HCT116 (cell line): ENCODE data around the gene WWOX. TPM values are rescaled to one million over a fixed set of nuclear protein-coding genes. Genes with fewer than 3 reads are reported as not detected.

Experiments used
- ATAC-seq: fragments of 200-7000 bp; cut with Tn5 transposase; 2 replicates; pipeline ENCODE4 v1.9.1; 2020; ENCODE audit warnings: mild to moderate bottlenecking, moderate library complexity
- BruUV-seq: library from RNA; stranded (reverse); fragments of 400-500 nt; replicated peaks from 2 replicates; lab custom pipeline; 2021; lab: Mats Ljungman, UMichigan
- CTCF ChIA-PET: fragments of 300-600 bp; sonication (Branson Sonifier 250); formaldehyde crosslinking; loops from one replicate; lab custom pipeline; 2021; ENCODE audit warnings: antibody characterized with exemption; lab: Charles Lee
- POLR2A ChIA-PET: fragments of 300-600, 350-600 bp; sonication (Branson Sonifier 250); formaldehyde crosslinking; loops from one replicate; lab custom pipeline; 2021; ENCODE audit warnings: antibody characterized with exemption; lab: Charles Lee
- RAD21 ChIA-PET, 2 experiments: fragments of 300-600 bp; sonication (Branson Sonifier 250); formaldehyde crosslinking; loops; one replicate each; lab custom pipeline; 2023; ENCODE audit warnings: low total read pairs in 2 of 2; ENCODE audit not compliant: uncharacterized antibody in 2 of 2, unreplicated experiment in 2 of 2, low non-redundant PET in 1 of 2; lab: Charles Lee
- DNase-seq: peaks from one replicate; pipeline ENCODE4 v3.0.0-alpha.2; 2010; ENCODE audit warnings: low read depth, low spot score
- H2AFZ ChIP-seq: fragments of 200-600 bp; shearing (Covaris generic), sonication (generic); 2 replicates; pipeline ENCODE4 v1.6.1; 2017; ENCODE audit warnings: low read depth, mixed run types, mixed read lengths, antibody characterized with exemption, low read length; ENCODE audit not compliant: poor library complexity, severe bottlenecking
- H3K27ac ChIP-seq: 2 replicates; pipeline ENCODE4 v1.5.1; 2012; ENCODE audit warnings: low read depth, low read length
- H3K27me3 ChIP-seq: fragments of 200-600 bp; sonication (generic); 2 replicates; pipeline ENCODE4 v1.6.1; 2016; ENCODE audit warnings: mixed run types, low read length, mixed read lengths; ENCODE audit not compliant: insufficient read depth
- H3K36me3 ChIP-seq, 2 experiments: fragments of 200-500 bp in 1 of 2; fragments of 200-600 bp in 1 of 2; sonication (Bioruptor generic) in 1 of 2; sonication (generic) in 1 of 2; 2 replicates each; pipeline versions ENCODE4 v1.5.1 to v1.6.1; 2014 to 2016; ENCODE audit warnings: low read length in 2 of 2, inconsistent platforms in 1 of 2, mixed read lengths in 1 of 2, mixed run types in 1 of 2; ENCODE audit not compliant: insufficient read depth in 2 of 2, control insufficient read depth in 1 of 2
- H3K4me1 ChIP-seq, 2 experiments: fragments of 200-600 bp in 1 of 2; sonication (generic) in 1 of 2; 2 replicates each; pipeline versions ENCODE4 v1.5.1 to v1.6.1; 2012 to 2017; ENCODE audit warnings: low read length in 2 of 2, inconsistent platforms in 1 of 2, mild to moderate bottlenecking in 1 of 2, mixed read lengths in 1 of 2, mixed run types in 1 of 2, moderate library complexity in 1 of 2; ENCODE audit not compliant: insufficient read depth in 2 of 2, control insufficient read depth in 1 of 2
- H3K4me2 ChIP-seq: fragments of 200-600 bp; sonication (generic); 2 replicates; pipeline ENCODE4 v1.6.1; 2017; ENCODE audit warnings: mixed run types, low read length, mixed read lengths
- H3K4me3 ChIP-seq, 2 experiments: fragments of 200-600 bp in 1 of 2; sonication (generic) in 1 of 2; replicated peaks in 1 of 2; 2 replicates each; pipeline ENCODE4 v1.5.1; 2011 to 2016; ENCODE audit warnings: low read length in 2 of 2, control low read depth in 1 of 2, low read depth in 1 of 2, mild to moderate bottlenecking in 1 of 2, mixed read lengths in 1 of 2, mixed run types in 1 of 2
- H3K79me2 ChIP-seq: fragments of 200-600 bp; sonication (generic); 2 replicates; pipeline ENCODE4 v1.6.1; 2017; ENCODE audit warnings: mild to moderate bottlenecking, mixed run types, low read length, moderate library complexity, mixed read lengths; ENCODE audit not compliant: insufficient read depth
- H3K9ac ChIP-seq: fragments of 200-600 bp; sonication (generic); 2 replicates; pipeline ENCODE4 v1.6.1; 2016; ENCODE audit warnings: low read length, mixed read lengths
- H3K9me2 ChIP-seq: fragments of 200-600 bp; sonication (generic), shearing (Covaris generic); 2 replicates; pipeline ENCODE4 v1.6.1; 2017; ENCODE audit warnings: mixed run types, mild to moderate bottlenecking, moderate library complexity; ENCODE audit not compliant: insufficient read depth
- H3K9me3 ChIP-seq, 2 experiments: fragments of 200-500 bp in 1 of 2; fragments of 200-600 bp in 1 of 2; sonication (Bioruptor generic) in 1 of 2; sonication (generic) in 1 of 2; 2 replicates each; pipeline ENCODE4 v1.6.1; 2014 to 2017; ENCODE audit warnings: low read length in 2 of 2, mixed read lengths in 2 of 2, inconsistent platforms in 1 of 2, low read depth in 1 of 2, mild to moderate bottlenecking in 1 of 2, mixed run types in 1 of 2, moderate library complexity in 1 of 2; ENCODE audit not compliant: control insufficient read depth in 1 of 2, insufficient read depth in 1 of 2
- H4K20me1 ChIP-seq: fragments of 200-600 bp; sonication (generic), shearing (Covaris generic); 2 replicates; pipeline ENCODE4 v1.6.1; 2017; ENCODE audit warnings: mixed run types, mild to moderate bottlenecking, moderate library complexity; ENCODE audit not compliant: insufficient read depth
- CBX3 ChIP-seq: IDR thresholded peaks from 2 replicates; pipeline ENCODE4 v1.6.1; 2012; ENCODE audit warnings: low read depth
- CEBPB ChIP-seq: IDR thresholded peaks from 2 replicates; pipeline ENCODE4 v1.6.1; 2012; ENCODE audit warnings: low read depth
- ELF1 ChIP-seq: IDR thresholded peaks from 2 replicates; pipeline ENCODE4 v1.6.1; 2012; ENCODE audit warnings: low read depth, borderline replicate concordance
- EZH2 ChIP-seq: fragments of 200-600 bp; sonication (generic); IDR thresholded peaks from 2 replicates; pipeline ENCODE4 v1.6.1; 2017; ENCODE audit warnings: antibody characterized with exemption, mixed run types
- EZH2phosphoT487 ChIP-seq: fragments of 200-600 bp; IDR thresholded peaks from 2 replicates; pipeline ENCODE4 v1.6.1; 2018; ENCODE audit warnings: antibody characterized with exemption, borderline replicate concordance
- FOSL1 ChIP-seq: IDR thresholded peaks from 2 replicates; pipeline ENCODE4 v1.6.1; 2012; ENCODE audit warnings: low read depth
- POLR2A ChIP-seq: IDR thresholded peaks from 2 replicates; pipeline ENCODE4 v1.7.0; 2011; ENCODE audit warnings: borderline replicate concordance; ENCODE audit not compliant: insufficient read depth, insufficient read length; ENCODE audit errors: extremely low read depth
- RAD21 ChIP-seq: IDR thresholded peaks from 2 replicates; pipeline ENCODE4 v1.6.1; 2012; ENCODE audit warnings: low read depth, mild to moderate bottlenecking
- SIN3A ChIP-seq: IDR thresholded peaks from 2 replicates; pipeline ENCODE4 v1.6.1; 2012; ENCODE audit warnings: low read depth
- SP1 ChIP-seq: IDR thresholded peaks from 2 replicates; pipeline ENCODE4 v1.6.1; 2012; ENCODE audit warnings: low read depth
- SRF ChIP-seq: IDR thresholded peaks from 2 replicates; pipeline ENCODE4 v1.6.1; 2012; ENCODE audit warnings: low read depth
- TCF7L2 ChIP-seq: IDR thresholded peaks from 2 replicates; pipeline ENCODE4 v1.7.0; 2011; ENCODE audit warnings: borderline replicate concordance, inconsistent platforms; ENCODE audit not compliant: insufficient read depth, insufficient read length; ENCODE audit errors: extremely low read depth
- YY1 ChIP-seq: IDR thresholded peaks from 2 replicates; pipeline ENCODE4 v1.6.1; 2011; ENCODE audit warnings: low read length, low read depth, moderate library complexity, mild to moderate bottlenecking; ENCODE audit not compliant: insufficient replicate concordance; ENCODE audit errors: extremely low read depth
- ZFX ChIP-seq: fragments of 450-650 bp; IDR thresholded peaks from 2 replicates; pipeline ENCODE4 v1.6.1; 2017
- ZNF274 ChIP-seq: fragments of 200-500 bp; sonication (Bioruptor generic); IDR thresholded peaks from 2 replicates; pipeline ENCODE4 v1.6.1; 2014; ENCODE audit warnings: mild to moderate bottlenecking, low read depth, low read length, inconsistent platforms
- intact Hi-C: fragments of 100-400 bp; cut with micrococcal nuclease; formaldehyde crosslinking; loops from 2 replicates; pipeline ENCODE4 v1.10.0; 2022
- total RNA-seq: library from RNA; stranded (reverse); gene quantifications from one replicate; pipeline ENCODE4 v1.2.1, GENCODE V29; 2021; ENCODE audit not compliant: unreplicated experiment
- TF ChIP-seq, protein P1 (sequence below): IDR thresholded peaks from 2 replicates; pipeline ENCODE4 v1.6.1; 2012; ENCODE audit warnings: low read depth
- TF ChIP-seq, protein P2 (sequence below), 3 experiments: fragments of 200-600 bp in 1 of 3; sonication (generic) in 1 of 3; IDR thresholded peaks in 2 of 3; conservative IDR thresholded peaks in 1 of 3; 2 replicates each; pipeline ENCODE4 v1.5.1; 2012 to 2017; ENCODE audit warnings: low read depth in 2 of 3, low read length in 2 of 3, antibody characterized with exemption in 1 of 3, borderline replicate concordance in 1 of 3, control low read depth in 1 of 3, mild to moderate bottlenecking in 1 of 3, mixed read lengths in 1 of 3, mixed run types in 1 of 3, moderate library complexity in 1 of 3; ENCODE audit not compliant: insufficient read depth in 1 of 3
- TF ChIP-seq, protein P3 (sequence below): IDR thresholded peaks from 2 replicates; pipeline ENCODE4 v1.6.1; 2011; ENCODE audit warnings: mild to moderate bottlenecking, low read length, moderate library complexity; ENCODE audit not compliant: insufficient replicate concordance; ENCODE audit errors: extremely low read depth
- TF ChIP-seq, protein P4 (sequence below): IDR thresholded peaks from 2 replicates; pipeline ENCODE4 v1.6.1; 2012

Gene WWOX
- total RNA-seq, 1 experiment from 2014 or later = 13.7 TPM

DNA sequence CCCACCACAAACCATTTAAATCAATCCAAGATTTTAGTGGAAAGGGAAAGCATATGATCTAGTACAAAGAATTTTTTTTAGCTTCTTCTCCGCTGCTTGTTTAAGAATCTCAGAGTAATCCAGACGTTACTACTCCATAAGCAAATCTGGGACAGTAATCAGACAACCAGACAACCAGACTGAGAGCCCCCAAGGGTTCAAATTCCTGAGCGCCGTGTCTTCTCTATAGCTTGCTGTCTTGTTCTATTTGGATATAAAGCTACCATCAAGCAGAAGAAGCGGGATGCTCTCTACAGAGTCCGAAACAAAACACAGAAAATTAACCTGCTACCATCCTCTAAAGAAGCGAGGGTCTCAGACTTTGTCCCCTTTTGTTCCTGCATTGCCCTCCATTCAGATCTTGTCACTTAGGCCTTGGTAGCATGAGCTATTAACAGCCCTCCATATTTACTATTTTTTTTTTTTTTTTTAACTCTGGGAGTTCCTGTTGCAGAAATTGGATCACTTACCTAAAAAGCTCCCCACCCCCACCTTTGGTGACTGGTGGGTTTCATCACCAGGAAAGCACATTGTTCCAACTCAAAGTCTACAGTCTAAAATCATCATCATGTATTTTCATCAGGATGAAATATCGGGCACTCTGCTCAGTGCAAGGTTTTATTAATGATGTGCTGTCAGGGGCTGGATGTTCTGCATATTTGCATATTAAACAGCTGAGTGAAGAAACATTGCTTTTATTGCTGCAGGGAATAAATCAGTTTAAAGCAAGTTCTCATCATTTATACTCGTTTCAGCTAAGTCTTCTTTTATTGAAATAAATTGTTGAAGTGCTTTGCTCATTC is 576.7 kb downstream of the WWOX start:
- POLR2A ChIA-PET = no interaction called here
- Histone ChIP-seq H3K4me2 (no peak overlapping the region), H3K36me3 (no peaks in the 10 kb centered on the region), H3K9ac (no peak overlapping the region), H3K4me3 (no peak overlapping the region), H2AFZ (no peak overlapping the region), H3K9me3 (no peaks in the 10 kb centered on the region), H3K27me3 (no peaks in the 10 kb centered on the region), H3K79me2 (no peaks in the 10 kb centered on the region), H4K20me1 (no peaks in the 10 kb centered on the region), H3K9me2 (no peaks in the 10 kb centered on the region), H3K4me1 (no peaks in the 10 kb centered on the region), H3K27ac (no peak overlapping the region)
- RAD21 ChIA-PET = no interaction called here
- CTCF ChIA-PET = no interaction called here
- ATAC-seq (no peak), DNase-seq (no peak)
- TF ChIP-seq ZFX (no peak), ELF1 (no peak), EZH2 (no peak), ZNF274 (no peak), RAD21 (no peak), POLR2A (no peak), EZH2phosphoT487 (no peak), TCF7L2 (no peak), SIN3A (no peak), SP1 (no peak), YY1 (no peak), CEBPB (no peak), SRF (no peak), CBX3 (no peak), FOSL1 (no peak)
- TF ChIP-seq, protein P1, sequence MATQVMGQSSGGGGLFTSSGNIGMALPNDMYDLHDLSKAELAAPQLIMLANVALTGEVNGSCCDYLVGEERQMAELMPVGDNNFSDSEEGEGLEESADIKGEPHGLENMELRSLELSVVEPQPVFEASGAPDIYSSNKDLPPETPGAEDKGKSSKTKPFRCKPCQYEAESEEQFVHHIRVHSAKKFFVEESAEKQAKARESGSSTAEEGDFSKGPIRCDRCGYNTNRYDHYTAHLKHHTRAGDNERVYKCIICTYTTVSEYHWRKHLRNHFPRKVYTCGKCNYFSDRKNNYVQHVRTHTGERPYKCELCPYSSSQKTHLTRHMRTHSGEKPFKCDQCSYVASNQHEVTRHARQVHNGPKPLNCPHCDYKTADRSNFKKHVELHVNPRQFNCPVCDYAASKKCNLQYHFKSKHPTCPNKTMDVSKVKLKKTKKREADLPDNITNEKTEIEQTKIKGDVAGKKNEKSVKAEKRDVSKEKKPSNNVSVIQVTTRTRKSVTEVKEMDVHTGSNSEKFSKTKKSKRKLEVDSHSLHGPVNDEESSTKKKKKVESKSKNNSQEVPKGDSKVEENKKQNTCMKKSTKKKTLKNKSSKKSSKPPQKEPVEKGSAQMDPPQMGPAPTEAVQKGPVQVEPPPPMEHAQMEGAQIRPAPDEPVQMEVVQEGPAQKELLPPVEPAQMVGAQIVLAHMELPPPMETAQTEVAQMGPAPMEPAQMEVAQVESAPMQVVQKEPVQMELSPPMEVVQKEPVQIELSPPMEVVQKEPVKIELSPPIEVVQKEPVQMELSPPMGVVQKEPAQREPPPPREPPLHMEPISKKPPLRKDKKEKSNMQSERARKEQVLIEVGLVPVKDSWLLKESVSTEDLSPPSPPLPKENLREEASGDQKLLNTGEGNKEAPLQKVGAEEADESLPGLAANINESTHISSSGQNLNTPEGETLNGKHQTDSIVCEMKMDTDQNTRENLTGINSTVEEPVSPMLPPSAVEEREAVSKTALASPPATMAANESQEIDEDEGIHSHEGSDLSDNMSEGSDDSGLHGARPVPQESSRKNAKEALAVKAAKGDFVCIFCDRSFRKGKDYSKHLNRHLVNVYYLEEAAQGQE = no peak
- TF ChIP-seq, protein P2, sequence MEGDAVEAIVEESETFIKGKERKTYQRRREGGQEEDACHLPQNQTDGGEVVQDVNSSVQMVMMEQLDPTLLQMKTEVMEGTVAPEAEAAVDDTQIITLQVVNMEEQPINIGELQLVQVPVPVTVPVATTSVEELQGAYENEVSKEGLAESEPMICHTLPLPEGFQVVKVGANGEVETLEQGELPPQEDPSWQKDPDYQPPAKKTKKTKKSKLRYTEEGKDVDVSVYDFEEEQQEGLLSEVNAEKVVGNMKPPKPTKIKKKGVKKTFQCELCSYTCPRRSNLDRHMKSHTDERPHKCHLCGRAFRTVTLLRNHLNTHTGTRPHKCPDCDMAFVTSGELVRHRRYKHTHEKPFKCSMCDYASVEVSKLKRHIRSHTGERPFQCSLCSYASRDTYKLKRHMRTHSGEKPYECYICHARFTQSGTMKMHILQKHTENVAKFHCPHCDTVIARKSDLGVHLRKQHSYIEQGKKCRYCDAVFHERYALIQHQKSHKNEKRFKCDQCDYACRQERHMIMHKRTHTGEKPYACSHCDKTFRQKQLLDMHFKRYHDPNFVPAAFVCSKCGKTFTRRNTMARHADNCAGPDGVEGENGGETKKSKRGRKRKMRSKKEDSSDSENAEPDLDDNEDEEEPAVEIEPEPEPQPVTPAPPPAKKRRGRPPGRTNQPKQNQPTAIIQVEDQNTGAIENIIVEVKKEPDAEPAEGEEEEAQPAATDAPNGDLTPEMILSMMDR (IDR thresholded peaks at IDR 0.05 in 2 of 3, conservative IDR thresholded peaks at IDR 0.05 in 1 of 3; ENCODE audit: borderline replicate concordance in 1 of 3, insufficient read depth in 1 of 3, low read depth in 2 of 3, low read length in 2 of 3) = no peak
- TF ChIP-seq, protein P3, sequence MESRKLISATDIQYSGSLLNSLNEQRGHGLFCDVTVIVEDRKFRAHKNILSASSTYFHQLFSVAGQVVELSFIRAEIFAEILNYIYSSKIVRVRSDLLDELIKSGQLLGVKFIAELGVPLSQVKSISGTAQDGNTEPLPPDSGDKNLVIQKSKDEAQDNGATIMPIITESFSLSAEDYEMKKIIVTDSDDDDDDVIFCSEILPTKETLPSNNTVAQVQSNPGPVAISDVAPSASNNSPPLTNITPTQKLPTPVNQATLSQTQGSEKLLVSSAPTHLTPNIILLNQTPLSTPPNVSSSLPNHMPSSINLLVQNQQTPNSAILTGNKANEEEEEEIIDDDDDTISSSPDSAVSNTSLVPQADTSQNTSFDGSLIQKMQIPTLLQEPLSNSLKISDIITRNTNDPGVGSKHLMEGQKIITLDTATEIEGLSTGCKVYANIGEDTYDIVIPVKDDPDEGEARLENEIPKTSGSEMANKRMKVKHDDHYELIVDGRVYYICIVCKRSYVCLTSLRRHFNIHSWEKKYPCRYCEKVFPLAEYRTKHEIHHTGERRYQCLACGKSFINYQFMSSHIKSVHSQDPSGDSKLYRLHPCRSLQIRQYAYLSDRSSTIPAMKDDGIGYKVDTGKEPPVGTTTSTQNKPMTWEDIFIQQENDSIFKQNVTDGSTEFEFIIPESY = no peak
- TF ChIP-seq, protein P4, sequence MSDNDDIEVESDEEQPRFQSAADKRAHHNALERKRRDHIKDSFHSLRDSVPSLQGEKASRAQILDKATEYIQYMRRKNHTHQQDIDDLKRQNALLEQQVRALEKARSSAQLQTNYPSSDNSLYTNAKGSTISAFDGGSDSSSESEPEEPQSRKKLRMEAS = no peak
- intact Hi-C loops = no loop called here
- no TSS peak for BruUV-seq
